ENCODE measurements around the gene CENPS.
"Not testable (repeated sequence)": the region's sequence is repeated elsewhere in the genome, so short reads cannot be mapped to it uniquely, and the experiment has no call there.

The CENPS gene

GRCh38 chr1:10474309-10474612 lies 44.0 kb downstream of the CENPS start:
- H3K9me3 Mint-ChIP-seq; H3K36me3 Mint-ChIP-seq (ENCODE audit: low read depth); DNase-seq (ENCODE audit: low spot score); H3K27me3 Mint-ChIP-seq (ENCODE audit: low read depth): not testable (repeated sequence)
- Mint-ChIP-seq H3K27ac (peak overlapping the region; percentile 56), H3K4me3 (peak overlapping the region; percentile 93), H3K4me1 (ENCODE audit: low read depth) (peaks cover 29% of the 10 kb centered on the region)

GRCh38 chr1:10474613-10475507 lies 44.6 kb downstream of the CENPS start, which contains the start of gene PEX14:
TSS of gene PEX14 (plus strand) at chr1:10474950. CDS start at chr1:10474967, 17 bp downstream.
- Mint-ChIP-seq H3K27ac (peak within 1 kb of the TSS; percentile 89), H3K4me3 (peak within 1 kb of the TSS; percentile 93), H3K9me3 (no peaks in the 10 kb centered on the region), H3K36me3 (ENCODE audit: low read depth) (peaks cover 2% of the 10 kb centered on the region), H3K4me1 (ENCODE audit: low read depth) (peaks cover 31% of the 10 kb centered on the region), H3K27me3 (ENCODE audit: low read depth) (no peaks in the 10 kb centered on the region)
- peak; percentile 88 for DNase-seq (ENCODE audit: low spot score)

- H3K9me3 Mint-ChIP-seq: no peaks in the 10 kb centered on the region
- H3K27ac Mint-ChIP-seq: peak overlapping the region; percentile 89
- peaks cover 31% of the 10 kb centered on the region for H3K4me1 Mint-ChIP-seq (ENCODE audit: low read depth)
- H3K27me3 Mint-ChIP-seq (ENCODE audit: low read depth): no peaks in the 10 kb centered on the region
- H3K4me3 Mint-ChIP-seq: peak overlapping the region; percentile 93
- H3K36me3 Mint-ChIP-seq (ENCODE audit: low read depth): peaks cover 2% of the 10 kb centered on the region
- no peak for DNase-seq (ENCODE audit: low spot score)
Measured at GRCh38 chr1:10475510-10475909, 45.3 kb downstream of the CENPS start.

GRCh38 chr1:10479296-10479695 lies 49.1 kb downstream of the CENPS start:
- Mint-ChIP-seq H3K4me3 (no peak overlapping the region), H3K27me3 (ENCODE audit: low read depth) (no peaks in the 10 kb centered on the region), H3K27ac (no peak overlapping the region), H3K9me3 (no peaks in the 10 kb centered on the region), H3K36me3 (ENCODE audit: low read depth) (peaks cover 5% of the 10 kb centered on the region), H3K4me1 (ENCODE audit: low read depth) (peaks cover 17% of the 10 kb centered on the region)
- no peak for DNase-seq (ENCODE audit: low spot score)

- Mint-ChIP-seq H3K27ac (no peak overlapping the region), H3K36me3 (ENCODE audit: low read depth) (peaks cover 6% of the 10 kb centered on the region), H3K9me3 (no peaks in the 10 kb centered on the region), H3K27me3 (ENCODE audit: low read depth) (no peaks in the 10 kb centered on the region), H3K4me3 (no peak overlapping the region), H3K4me1 (ENCODE audit: low read depth) (peaks cover 14% of the 10 kb centered on the region)
- DNase-seq (ENCODE audit: low spot score): no peak
Measured at GRCh38 chr1:10480614-10481013, 50.4 kb downstream of the CENPS start.

GRCh38 chr1:10484521-10484920 lies 54.3 kb downstream of the CENPS start:
- no peaks in the 10 kb centered on the region for H3K9me3 Mint-ChIP-seq
- no peak overlapping the region for H3K4me3 Mint-ChIP-seq
- H3K36me3 Mint-ChIP-seq (ENCODE audit: low read depth): peaks cover 14% of the 10 kb centered on the region
- DNase-seq (ENCODE audit: low spot score): no peak
- H3K27ac Mint-ChIP-seq: no peak overlapping the region
- H3K4me1 Mint-ChIP-seq (ENCODE audit: low read depth): peaks cover under 1% of the 10 kb centered on the region
- no peaks in the 10 kb centered on the region for H3K27me3 Mint-ChIP-seq (ENCODE audit: low read depth)

GRCh38 chr1:10489291-10490055 lies 59.2 kb downstream of the CENPS start:
- Mint-ChIP-seq H3K4me1 (ENCODE audit: low read depth) (peaks cover 7% of the 10 kb centered on the region), H3K9me3 (no peaks in the 10 kb centered on the region), H3K27ac (no peak overlapping the region), H3K4me3 (no peak overlapping the region), H3K27me3 (ENCODE audit: low read depth) (no peaks in the 10 kb centered on the region), H3K36me3 (ENCODE audit: low read depth) (peaks cover 11% of the 10 kb centered on the region)
- no peak for DNase-seq (ENCODE audit: low spot score)

- Mint-ChIP-seq H3K9me3 (no peaks in the 10 kb centered on the region), H3K4me1 (ENCODE audit: low read depth) (peaks cover 16% of the 10 kb centered on the region), H3K4me3 (no peak overlapping the region), H3K27me3 (ENCODE audit: low read depth) (no peaks in the 10 kb centered on the region), H3K27ac (no peak overlapping the region), H3K36me3 (ENCODE audit: low read depth) (peaks cover 8% of the 10 kb centered on the region)
- DNase-seq (ENCODE audit: low spot score): no peak
Measured at GRCh38 chr1:10490286-10490970, 60.2 kb downstream of the CENPS start.
